SU-DHL-6 (cell line): Measurements from ENCODE around the gene NTRK2.

Experiments used
- H2AFZ ChIP-seq: fragments of 200-600 bp; sonication (generic); 2 replicates; pipeline ENCODE4 v1.6.1; 2014; ENCODE audit warnings: low read depth, mild to moderate bottlenecking, moderate library complexity, mixed read lengths, antibody characterized with exemption, low read length; ENCODE audit not compliant: severe bottlenecking
- H3F3A ChIP-seq: fragments of 200-600 bp; shearing (Covaris generic); 2 replicates; pipeline ENCODE4 v1.6.0; 2016; ENCODE audit warnings: antibody characterized with exemption, mild to moderate bottlenecking; ENCODE audit not compliant: insufficient read depth
- H3K27ac ChIP-seq: fragments of 200-600 bp; sonication (generic); 2 replicates; pipeline ENCODE4 v1.5.1; 2016; ENCODE audit warnings: low read depth, mild to moderate bottlenecking, low read length, moderate library complexity, mixed read lengths
- H3K27me3 ChIP-seq: fragments of 200-600 bp; sonication (generic), shearing (Covaris generic); 2 replicates; pipeline ENCODE4 v1.6.0; 2014; ENCODE audit warnings: mild to moderate bottlenecking, low read length
- H3K36me3 ChIP-seq: fragments of 200-600 bp; sonication (generic); 2 replicates; pipeline ENCODE4 v1.6.1; 2014; ENCODE audit warnings: mild to moderate bottlenecking, low read length, mixed read lengths
- H3K4me2 ChIP-seq: fragments of 300-600, 200-600 bp; shearing (Covaris generic), sonication (generic); 2 replicates; pipeline ENCODE4 v1.6.0; 2014; ENCODE audit warnings: low read length, low read depth, mild to moderate bottlenecking; ENCODE audit not compliant: poor library complexity, severe bottlenecking
- H3K4me3 ChIP-seq: fragments of 200-600 bp; sonication (generic); 2 replicates; pipeline ENCODE4 v1.5.1; 2014; ENCODE audit warnings: antibody characterized with exemption, low read length, mild to moderate bottlenecking, mixed read lengths; ENCODE audit not compliant: insufficient read depth, poor library complexity, severe bottlenecking
- H3K79me2 ChIP-seq: fragments of 200-600 bp; sonication (generic); 2 replicates; pipeline ENCODE4 v1.6.1; 2014; ENCODE audit warnings: mild to moderate bottlenecking, low read length, moderate library complexity; ENCODE audit not compliant: insufficient read depth
- H3K9ac ChIP-seq: fragments of 200-600 bp; sonication (generic); 2 replicates; pipeline ENCODE4 v1.7.0; 2014; ENCODE audit warnings: mild to moderate bottlenecking, low read length
- H3K9me2 ChIP-seq: fragments of 200-600 bp; sonication (generic); replicated peaks from 2 replicates; pipeline ENCODE4 v1.6.1; 2014; ENCODE audit warnings: low read length; ENCODE audit not compliant: insufficient read depth
- H3K9me3 ChIP-seq: fragments of 200-600 bp; sonication (generic); 2 replicates; pipeline ENCODE4 v1.6.1; 2014; ENCODE audit warnings: low read length, mixed read lengths; ENCODE audit not compliant: insufficient read depth
- H4K20me1 ChIP-seq: fragments of 200-600 bp; sonication (generic); 2 replicates; pipeline ENCODE4 v1.6.1; 2014; ENCODE audit warnings: low read depth, mild to moderate bottlenecking, antibody characterized with exemption, low read length, moderate library complexity, mixed read lengths
- EZH2phosphoT487 ChIP-seq: fragments of 200-600 bp; sonication (generic), shearing (Covaris generic); conservative IDR thresholded peaks from 2 replicates; pipeline ENCODE4 v1.6.1; 2018; ENCODE audit warnings: mild to moderate bottlenecking, antibody characterized with exemption, low read length, moderate library complexity, mixed read lengths
- TF ChIP-seq, protein P1 (sequence below): fragments of 200-600 bp; sonication (generic); IDR thresholded peaks from one replicate; pipeline ENCODE4 v1.5.1; 2017; ENCODE audit warnings: antibody characterized with exemption, mild to moderate bottlenecking, low read length, moderate library complexity; ENCODE audit not compliant: insufficient read depth, poor library complexity, severe bottlenecking

The NTRK2 gene

DNA sequence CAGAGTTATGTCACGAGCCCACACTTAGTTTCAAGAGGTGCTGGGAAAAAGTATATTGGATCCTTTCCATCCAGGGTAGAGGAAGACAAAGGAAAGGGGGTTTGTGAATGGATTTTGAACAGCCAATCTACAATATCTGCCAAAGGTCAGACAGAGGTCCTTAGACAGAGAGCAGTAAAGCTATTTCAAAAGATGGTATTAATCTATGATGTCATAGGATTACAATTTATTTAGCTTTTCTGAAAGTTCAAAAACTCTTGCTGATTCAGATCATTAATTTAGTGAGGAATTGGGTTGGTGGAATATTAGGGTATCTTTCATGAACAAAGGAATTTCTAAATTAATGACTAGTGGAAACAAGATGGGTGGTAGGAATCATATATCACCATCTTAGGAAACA lies 126.9 kb downstream of the NTRK2 start:
- TF ChIP-seq, protein P1, sequence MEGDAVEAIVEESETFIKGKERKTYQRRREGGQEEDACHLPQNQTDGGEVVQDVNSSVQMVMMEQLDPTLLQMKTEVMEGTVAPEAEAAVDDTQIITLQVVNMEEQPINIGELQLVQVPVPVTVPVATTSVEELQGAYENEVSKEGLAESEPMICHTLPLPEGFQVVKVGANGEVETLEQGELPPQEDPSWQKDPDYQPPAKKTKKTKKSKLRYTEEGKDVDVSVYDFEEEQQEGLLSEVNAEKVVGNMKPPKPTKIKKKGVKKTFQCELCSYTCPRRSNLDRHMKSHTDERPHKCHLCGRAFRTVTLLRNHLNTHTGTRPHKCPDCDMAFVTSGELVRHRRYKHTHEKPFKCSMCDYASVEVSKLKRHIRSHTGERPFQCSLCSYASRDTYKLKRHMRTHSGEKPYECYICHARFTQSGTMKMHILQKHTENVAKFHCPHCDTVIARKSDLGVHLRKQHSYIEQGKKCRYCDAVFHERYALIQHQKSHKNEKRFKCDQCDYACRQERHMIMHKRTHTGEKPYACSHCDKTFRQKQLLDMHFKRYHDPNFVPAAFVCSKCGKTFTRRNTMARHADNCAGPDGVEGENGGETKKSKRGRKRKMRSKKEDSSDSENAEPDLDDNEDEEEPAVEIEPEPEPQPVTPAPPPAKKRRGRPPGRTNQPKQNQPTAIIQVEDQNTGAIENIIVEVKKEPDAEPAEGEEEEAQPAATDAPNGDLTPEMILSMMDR = no peak
- no peak for TF ChIP-seq EZH2phosphoT487
- no peak overlapping the region for H3K9ac ChIP-seq
- no peak overlapping the region for H3K4me2 ChIP-seq
- H3K9me3 ChIP-seq = no peaks in the 10 kb centered on the region
- no peaks in the 10 kb centered on the region for H3F3A ChIP-seq
- no peaks in the 10 kb centered on the region for H4K20me1 ChIP-seq
- no peaks in the 10 kb centered on the region for H3K79me2 ChIP-seq
- no peaks in the 10 kb centered on the region for H3K9me2 ChIP-seq
- H3K36me3 ChIP-seq = no peaks in the 10 kb centered on the region
- H3K27me3 ChIP-seq = no peaks in the 10 kb centered on the region
- H3K4me3 ChIP-seq = no peak overlapping the region
- H2AFZ ChIP-seq = no peak overlapping the region
- H3K27ac ChIP-seq = no peak overlapping the region

DNA sequence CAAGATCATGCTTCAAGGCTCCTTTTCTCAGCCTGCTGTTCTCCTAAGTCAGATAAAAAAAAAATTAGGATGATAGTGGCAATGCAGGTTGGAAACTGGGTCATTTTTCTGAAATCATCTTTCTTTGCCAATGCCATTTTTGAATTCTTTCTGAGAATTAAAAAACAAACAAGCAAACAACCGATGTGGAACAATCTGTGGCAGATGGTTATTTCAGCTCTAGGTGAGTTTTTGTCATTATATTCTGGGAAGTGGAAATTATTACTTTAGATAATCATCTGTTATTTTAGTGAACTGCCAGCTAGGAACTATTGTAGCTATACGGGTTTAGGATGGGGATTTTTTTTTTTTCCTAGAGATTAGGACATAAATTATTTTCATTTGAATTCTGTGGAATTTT lies 129.7 kb downstream of the NTRK2 start:
- Histone ChIP-seq H3K9me3 (no peaks in the 10 kb centered on the region), H3K27me3 (no peaks in the 10 kb centered on the region), H3K27ac (no peak overlapping the region), H3K9ac (no peak overlapping the region), H4K20me1 (no peaks in the 10 kb centered on the region), H3K4me2 (no peak overlapping the region), H2AFZ (no peak overlapping the region), H3K79me2 (no peaks in the 10 kb centered on the region), H3K9me2 (no peaks in the 10 kb centered on the region), H3F3A (no peaks in the 10 kb centered on the region), H3K36me3 (no peaks in the 10 kb centered on the region), H3K4me3 (no peak overlapping the region)
- TF ChIP-seq, protein P1 = no peak
- no peak for TF ChIP-seq EZH2phosphoT487

DNA sequence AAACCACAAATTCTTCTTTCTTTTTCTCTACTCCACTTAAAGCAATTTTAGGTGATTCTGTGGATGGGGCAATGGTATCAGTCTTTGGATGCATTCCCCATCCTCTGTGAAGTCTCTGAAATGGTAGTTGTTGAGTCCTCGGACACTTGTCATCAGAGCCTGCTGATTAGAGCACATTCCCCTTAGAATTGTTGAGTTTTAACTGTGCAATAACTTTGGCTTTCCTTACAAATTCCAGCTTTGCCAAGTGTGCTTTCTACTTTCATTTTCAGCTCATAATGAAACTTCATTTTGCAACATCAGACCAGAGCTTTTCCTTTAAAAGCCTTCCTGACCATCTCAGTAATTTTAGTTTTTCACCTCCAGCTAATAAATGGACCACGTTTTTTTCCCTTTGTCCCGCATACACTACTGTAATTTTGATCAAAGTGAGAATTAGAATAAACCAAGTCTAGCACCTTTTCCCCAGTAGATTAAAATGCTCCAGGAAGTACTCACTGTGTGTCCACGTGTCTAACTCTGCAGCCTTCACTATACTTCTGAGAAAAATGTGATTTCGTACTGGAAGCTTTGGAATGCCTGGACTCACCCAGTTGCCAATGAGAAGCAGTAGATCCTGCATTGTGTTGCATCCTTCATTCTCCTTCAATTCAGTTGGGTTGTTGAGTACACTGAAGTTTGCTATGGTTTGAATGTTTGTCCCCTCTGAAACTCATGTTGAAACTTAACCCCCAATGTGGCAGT lies 135.6 kb downstream of the NTRK2 start:
- Histone ChIP-seq H3K36me3 (no peaks in the 10 kb centered on the region), H2AFZ (no peak overlapping the region)
- TF ChIP-seq, protein P1 = no peak
- TF ChIP-seq EZH2phosphoT487 = no peak

More for the DNA sequence above, 135.6 kb downstream of the NTRK2 start:
- Histone ChIP-seq H3K27ac (no peak overlapping the region), H3K9ac (no peak overlapping the region), H3K27me3 (no peaks in the 10 kb centered on the region), H4K20me1 (no peaks in the 10 kb centered on the region), H3K4me2 (no peak overlapping the region), H3K9me2 (no peaks in the 10 kb centered on the region), H3K79me2 (no peaks in the 10 kb centered on the region), H3F3A (no peaks in the 10 kb centered on the region), H3K4me3 (no peak overlapping the region), H3K9me3 (no peaks in the 10 kb centered on the region)
